NCI-H748 (cell line): ENCODE results near the gene ZNRF1.

Source experiments
- DNase-seq: peaks from one replicate; lab custom pipeline; 2025; ENCODE audit not compliant: unreplicated experiment; lab: John Stamatoyannopoulos, UW

The ZNRF1 gene

GRCh38 chr16:75095204-75095621 is 96.4 kb downstream of the ZNRF1 start:
- no peak for DNase-seq

GRCh38 chr16:75096656-75097055 is 97.8 kb downstream of the ZNRF1 start:
- peak; percentile 18 for DNase-seq

GRCh38 chr16:75097191-75097761 is 98.5 kb downstream of the ZNRF1 start:
- no peak for DNase-seq

DNA sequence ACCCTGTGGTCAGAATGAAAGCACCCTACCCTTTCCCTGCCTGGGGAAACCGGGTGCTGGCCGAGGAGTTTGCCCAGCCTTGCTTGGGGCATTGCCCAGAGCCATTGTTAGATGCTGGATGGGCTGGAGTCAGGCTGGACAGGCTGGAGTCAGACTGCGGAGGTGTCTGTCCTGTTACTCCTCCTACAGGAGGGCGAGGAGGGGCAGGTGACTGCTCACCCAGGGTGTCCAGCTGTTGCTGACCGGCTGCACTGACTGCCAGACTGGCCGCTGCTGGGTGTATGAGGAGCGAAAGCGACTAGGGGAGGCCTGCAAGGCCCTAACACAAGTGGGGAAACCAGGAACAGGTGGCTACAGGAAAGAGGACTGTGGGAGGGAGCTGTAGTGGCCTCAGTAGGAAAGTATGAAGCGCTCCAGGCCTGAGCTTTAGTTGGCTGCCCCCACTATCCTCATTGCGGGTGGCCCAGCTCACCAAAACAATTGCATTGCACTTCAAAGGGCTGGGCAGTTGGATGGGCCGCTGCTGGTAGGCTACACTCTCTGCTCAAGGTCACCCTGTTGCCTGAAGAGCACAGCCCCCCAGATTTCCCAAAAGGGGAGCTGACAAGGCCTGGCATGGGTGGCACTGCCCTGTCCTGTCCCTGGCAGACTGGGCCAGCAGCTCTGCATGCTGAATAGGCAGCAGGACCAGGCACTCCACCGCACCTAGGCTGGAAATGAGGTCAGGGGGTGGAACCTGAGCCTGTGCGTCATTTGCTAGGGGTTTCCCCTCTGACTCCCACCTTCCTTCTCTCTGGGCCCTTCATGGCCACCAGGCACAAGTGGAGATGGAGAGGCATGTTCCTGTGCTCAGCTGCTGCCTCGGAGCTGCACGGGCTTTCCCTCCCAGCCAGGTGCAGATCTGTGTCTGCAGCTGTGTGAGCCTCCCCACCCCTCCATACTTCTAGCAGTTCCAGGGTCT is 99.4 kb downstream of the ZNRF1 start:
- no peak for DNase-seq

DNA sequence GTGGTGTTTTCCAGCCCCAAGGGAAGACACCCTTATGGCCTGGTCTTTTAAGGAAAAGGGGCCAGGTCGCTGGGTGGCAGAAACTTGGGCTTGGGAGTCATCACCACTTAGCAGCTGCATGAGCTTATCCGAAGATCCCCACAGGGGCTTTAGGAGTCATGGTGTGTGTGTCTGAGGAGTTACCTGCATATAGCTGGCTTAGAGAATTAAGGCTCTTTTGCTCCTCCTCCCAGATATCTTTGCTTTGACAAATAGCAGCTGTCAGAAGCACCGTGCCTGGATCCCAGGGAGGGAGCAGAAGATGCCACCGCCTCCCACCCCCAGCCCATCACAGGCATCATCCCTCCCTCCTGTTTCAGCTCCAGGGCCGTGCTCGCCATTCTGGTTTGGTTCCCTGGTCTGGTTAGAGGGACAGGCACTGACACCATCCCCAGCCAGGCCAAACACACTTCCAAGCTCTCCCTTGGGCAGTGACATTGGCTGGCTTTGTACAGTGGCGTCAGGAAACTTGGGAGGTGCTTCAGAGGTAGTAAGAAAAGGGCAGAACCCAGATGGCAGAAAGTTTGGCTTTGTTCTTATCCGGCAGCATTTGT is 100.3 kb downstream of the ZNRF1 start:
- no peak for DNase-seq

DNA sequence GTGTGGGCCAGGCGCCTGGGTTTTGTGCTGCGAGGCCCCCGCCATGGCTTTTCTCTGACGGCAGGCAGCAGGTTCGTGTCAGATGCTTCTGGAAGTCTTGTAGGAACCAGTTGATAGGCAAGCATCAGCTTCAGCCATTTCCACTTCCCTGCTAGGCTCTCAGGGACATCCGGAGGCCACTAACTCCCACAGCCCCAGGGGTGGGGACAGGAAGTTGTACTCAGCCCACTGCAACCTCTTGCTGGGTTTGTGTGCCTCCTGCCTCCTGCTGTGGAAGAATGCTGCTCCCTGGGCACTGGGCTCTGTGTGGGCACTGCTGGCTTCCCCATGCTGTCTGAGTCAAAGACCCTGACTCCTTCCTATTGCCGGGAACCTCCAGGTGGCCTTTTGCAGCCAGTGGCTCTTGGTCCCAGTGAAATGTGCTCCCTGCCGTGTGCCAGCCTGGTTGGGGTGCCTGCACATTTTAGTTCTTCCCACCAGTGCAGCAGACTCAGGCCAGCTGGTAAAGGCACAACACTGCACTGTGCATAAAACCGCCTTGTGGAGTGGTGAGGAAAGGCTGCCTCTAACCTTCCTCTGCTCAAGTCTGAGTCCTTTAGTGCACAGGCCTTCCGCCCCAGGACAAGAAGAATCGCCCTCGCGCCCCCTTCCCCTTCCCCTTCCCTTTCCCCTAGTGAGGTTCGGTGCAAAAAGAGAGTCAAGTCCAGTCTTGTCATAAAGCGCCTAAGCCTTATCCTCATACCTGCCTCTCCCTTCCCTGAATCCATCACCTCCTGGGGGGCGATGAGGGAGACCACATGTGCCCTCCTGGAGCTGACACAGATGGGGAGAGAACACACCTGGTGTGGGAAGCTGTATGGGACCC is 101.1 kb downstream of the ZNRF1 start:
- DNase-seq = no peak

DNA sequence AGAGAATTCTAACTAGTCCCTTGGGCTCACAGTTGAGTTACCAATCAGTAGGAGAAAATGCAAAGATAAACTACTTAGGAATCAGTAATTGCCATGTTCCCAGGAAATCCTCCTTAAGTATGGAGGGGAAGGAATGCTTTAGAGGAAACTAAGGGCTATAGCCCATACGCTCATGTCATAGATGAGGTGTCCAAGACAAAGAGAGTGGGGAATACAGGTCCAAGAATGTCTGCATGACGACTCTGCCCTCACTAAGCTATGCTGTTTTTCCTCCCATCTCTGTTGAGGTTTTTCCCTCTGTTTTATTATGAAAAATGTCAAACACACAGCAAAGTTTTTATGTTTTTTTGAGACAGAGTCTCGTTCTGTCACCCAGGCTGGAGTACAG is 101.8 kb downstream of the ZNRF1 start:
- no peak for DNase-seq

DNA sequence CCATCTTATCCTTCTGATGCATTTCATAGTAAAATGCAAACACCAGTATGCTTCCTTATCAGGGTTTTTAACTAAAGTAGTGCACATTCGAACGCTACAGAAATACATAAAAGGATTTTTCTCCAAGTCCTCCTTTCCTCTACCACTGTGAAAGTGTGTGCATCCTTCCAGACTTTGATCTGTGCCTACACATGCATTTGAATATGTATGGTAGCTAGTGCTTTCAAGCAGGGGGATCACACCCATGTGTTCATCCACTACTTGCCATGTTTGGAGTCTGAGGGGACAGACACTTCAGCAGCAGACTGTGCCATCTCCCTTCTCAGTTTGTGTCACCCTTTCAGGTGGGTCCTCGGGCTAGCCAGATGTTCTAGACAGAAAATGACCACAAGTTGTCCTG is 102.8 kb downstream of the ZNRF1 start:
- DNase-seq = no peak

GRCh38 chr16:75102595-75102994 is 103.8 kb downstream of the ZNRF1 start:
- DNase-seq = no peak

- no peak for DNase-seq
Observed at GRCh38 chr16:75103994-75104393, 105.2 kb downstream of the ZNRF1 start.

GRCh38 chr16:75104836-75105235 is 106.0 kb downstream of the ZNRF1 start:
- no peak for DNase-seq

DNA sequence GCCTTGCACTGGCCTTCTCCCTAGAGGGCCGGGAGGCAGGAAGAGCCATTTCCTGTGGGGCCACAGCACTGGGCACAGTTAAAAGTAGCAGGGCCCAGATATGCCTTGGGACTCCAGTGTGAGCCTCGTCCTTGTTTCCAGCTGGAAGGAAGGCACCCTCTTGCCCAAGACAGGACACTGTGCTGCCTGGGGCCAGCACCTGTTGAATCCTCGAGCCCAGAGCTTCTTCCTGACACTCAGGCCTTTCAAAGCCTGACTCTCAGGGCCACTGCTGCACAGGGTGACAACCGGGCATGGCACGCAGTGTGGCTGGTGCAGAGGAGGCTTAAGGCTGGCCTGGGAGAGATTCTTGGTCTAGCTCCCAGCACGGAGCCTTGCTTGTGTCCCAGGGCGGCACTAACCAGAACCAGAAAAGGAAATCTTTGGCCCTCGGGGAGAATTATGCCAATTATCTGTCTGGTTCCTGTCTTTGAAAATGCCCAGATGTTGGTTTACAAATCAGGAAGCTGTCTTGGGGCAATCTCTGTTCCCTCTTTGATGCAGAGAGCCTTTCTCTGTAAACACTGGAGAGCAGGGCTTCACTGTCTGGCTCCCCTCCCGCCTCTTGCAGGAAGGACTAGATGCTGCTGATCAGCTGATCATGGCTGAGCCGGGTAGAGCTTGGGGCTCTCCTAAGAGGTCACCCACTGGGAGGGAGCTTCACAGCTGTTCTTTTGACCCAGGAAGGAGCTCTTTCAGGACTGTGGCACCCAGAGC is 106.7 kb downstream of the ZNRF1 start:
- no peak for DNase-seq

DNA sequence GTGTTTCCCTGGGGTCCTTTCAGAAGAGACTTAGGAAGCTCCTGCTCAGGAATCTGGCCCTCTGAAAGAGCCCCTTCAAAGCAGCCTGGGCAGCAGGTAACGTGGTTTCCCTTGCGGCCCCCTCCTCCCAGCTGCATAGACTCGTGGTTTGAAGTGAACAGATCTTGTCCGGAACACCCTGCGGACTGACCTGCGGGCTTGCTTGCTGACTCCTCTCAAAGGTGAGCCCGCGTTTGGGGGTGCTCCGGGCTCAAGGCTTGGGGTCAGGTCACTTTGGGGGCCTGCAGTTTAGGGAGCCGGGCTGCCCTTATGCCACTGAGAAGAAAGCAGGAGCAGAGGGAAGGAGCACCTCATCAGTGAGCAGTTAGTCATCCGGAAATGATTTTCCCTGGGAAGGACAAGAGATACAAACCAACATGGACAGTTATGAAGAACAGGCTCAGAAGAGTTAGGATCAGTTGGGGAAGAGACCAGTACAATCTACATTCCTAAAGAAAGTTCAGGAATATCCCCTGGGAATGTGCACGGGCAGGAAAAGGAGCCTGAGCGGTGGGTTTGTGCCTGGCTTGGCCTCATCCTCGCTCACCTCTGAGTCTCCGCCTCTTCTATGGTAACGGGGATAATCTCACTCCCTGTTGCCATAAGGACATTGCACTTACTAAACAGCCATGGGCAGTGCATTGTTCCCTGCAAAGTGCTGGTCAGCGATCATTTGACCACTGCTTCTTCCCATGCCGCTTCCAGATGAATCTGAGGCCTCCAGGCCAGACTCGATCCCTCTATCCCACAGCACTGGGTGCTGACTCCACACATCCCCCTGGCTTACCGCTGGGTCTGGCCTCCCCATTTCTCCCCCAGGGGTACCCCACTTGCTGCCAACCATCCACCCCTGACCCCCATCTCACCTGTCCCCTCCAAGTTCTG is 107.8 kb downstream of the ZNRF1 start:
- DNase-seq = no peak

- DNase-seq = no peak
Observed at GRCh38 chr16:75107505-75107904, 108.7 kb downstream of the ZNRF1 start.

GRCh38 chr16:75108792-75109731 is 110.2 kb downstream of the ZNRF1 start:
- no peak for DNase-seq

GRCh38 chr16:75109732-75110243 is 111.0 kb downstream of the ZNRF1 start:
- DNase-seq = no peak

DNA sequence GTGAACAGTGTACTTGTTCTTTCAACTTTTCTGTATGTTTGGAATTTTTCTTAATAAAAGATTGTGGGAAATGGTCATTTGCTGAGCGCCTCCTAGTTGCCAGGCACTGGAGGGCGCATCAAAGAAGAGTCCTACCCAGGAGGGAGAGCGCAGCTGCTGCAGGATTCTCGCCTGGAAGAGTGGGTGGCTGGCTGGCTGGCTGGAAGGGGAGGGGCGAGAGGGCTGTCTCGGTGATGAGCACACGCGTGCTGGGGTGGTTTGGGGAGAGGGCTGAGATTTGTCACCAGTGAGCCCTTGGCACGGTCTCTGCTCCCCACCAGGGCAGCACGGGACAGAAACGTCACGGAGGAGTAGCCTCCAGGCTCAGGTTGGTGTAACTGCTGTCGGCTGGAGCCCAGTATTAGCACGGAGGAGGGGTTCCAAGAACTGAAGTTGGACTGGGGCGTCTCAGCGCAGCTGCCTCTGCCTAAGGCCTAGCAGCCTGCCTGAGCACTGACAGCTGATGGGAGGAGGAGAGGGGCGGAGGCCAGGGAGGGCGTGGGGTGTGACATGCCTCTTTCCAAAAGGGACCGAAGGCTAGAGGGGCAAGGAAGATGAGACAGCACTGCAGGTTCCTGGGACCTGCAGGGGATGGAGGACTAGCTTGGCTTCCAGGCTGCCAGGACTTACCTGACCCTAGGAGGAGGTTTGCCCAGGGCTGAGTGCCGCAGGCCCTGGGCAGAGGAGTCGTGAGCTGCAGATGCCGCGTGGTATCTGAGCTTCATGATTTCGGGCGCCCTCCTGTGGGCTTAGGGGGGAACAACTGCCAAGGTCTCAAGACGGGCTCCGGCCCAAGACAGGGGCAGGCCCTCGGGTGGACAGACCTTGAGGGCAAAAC is 112.1 kb downstream of the ZNRF1 start:
- peak; percentile 75 for DNase-seq
